NCI-H187 (cell line): ENCODE data around the gene ZNF443.
A peak's percentile ranks its signal among the peaks of the same experiment; 100 is the strongest.
"Not testable (repeated sequence)": the region's sequence is repeated elsewhere in the genome, so short reads cannot be mapped to it uniquely, and the experiment has no call there.

Experiments used
- DNase-seq, 2 experiments: peaks; one replicate each; lab custom pipeline; 2025; lab: John Stamatoyannopoulos, UW

The ZNF443 gene

GRCh38 chr19:12440541-12441316 is at the start of gene ZNF443:
Gene ZNF443, minus strand, starts transcription at chr19:12441021. Its CDS starts 107 bp downstream, at chr19:12440914.
- DNase-seq = peak; percentile 84 to 88

GRCh38 chr19:12486265-12486783 is 45.5 kb upstream of the ZNF443 start:
- not testable (repeated sequence) for DNase-seq

DNA sequence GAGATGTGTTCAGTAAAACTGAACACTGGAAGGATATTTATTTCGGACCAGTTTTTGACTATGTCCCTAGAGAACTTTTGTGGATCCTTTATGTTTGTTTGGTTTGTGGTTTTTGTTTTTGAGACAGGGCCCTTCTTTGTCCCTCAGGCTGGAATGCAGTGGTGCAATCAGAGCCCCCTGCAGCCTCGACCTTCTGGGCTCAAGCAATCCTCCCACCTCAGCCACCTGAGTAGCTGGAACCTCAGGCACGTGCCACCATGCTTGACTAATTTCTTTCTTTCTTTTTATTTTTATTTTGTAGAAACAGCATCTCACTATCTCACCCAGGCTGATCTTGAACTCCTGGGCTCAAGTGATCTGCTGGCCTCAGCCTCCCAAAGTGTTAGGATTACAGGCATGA is 44.8 kb upstream of the ZNF443 start:
- no peak for DNase-seq

DNA sequence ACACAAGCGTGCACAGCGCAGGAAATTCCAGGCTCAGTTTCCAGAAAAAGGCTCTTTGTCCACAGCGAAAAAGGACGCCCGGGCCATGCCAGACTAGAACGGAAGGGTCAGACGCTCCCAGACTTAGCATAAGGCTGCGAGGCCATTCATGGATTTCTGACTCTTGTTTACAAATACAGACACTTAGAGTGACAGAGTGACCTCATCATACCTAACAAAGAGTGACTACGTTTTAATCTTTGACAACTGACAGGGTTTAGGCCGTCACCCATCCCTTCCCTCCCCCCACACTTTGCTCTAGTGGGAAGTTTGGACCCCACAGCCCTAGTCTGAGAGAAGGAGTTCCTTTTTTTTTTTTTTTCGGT is 44.2 kb upstream of the ZNF443 start:
- DNase-seq = no peak

DNA sequence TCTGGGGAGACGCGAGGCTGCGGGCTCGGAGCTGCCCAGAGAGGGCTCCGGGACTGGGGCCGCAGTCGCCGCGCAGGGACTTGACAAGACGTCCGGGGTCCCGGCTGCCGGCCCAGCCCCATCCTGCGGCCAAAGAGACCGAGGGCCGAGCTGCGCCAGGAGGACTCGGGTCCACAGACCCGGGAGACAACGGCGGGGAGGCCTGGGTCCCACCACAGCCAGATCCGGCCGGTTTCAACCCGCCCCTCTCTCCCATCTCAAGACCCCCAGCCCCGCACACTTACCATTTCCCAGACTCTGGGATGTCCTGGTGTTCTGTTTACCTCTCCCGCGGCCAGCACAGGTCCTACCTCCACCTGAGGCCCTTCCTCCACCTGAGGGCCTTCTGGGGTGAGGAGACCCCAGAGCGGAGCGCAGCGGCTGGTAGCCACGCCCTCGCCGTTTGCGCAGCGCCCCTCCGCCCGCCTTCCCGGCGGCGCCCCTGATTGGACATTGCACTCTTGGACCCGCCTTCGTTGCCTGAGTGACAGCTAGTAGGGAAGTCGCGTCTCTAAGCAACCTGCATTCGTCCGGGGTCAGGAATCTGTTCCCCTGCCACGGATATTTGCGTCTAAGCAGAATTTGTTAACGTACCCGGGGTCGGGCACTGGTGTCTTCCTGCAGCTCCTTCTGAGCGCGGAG is 43.7 kb upstream of the ZNF443 start, which contains the start of gene ZNF709:
TSS of gene ZNF709 (minus strand) at position 446 of the 681 bp plus-strand sequence. CDS start at position 287, 159 bp downstream.
- DNase-seq = peak; percentile 11 to 69

DNA sequence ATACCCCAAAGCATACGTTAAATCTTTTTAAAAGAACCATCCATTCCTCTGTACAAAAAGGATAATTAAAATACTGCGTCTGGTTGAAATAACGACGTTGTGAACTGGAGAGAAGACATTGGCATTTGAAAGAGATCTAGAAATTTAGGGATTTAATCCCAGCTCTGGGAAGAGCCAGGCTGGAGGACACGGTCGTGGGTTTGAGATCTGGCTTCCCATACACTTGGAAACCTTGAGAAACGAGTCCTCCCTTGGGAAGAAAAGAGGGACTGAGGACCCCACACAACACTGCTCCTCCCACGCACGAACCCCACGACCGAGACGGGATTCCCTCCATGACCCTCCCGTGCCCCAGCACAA is 43.2 kb upstream of the ZNF443 start:
- DNase-seq = no peak

GRCh38 chr19:12482509-12482886 is 41.7 kb upstream of the ZNF443 start:
- no peak for DNase-seq

GRCh38 chr19:12481781-12482508 is 41.1 kb upstream of the ZNF443 start:
- no peak for DNase-seq

GRCh38 chr19:12478234-12478941 is 37.6 kb upstream of the ZNF443 start:
- no peak for DNase-seq

DNA sequence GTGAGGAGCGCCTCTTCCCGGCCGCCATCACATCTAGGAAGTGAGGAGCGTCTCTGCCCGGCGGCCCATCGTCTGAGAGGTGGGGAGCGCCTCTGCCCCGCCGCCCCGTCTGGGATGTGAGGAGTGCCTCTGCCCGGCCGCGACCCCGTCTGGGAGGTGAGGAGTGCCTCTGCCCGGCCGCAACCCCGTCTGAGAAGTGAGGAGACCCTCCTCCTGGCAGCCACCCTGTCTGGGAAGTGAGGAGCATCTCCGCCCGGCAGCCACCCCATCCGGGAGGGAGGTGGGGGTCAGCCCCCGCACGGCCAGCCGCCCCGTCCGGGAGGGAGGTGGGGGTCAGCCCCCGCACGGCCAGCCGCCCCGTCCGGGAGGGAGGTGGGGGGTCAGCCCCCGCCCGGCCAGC is 26.8 kb upstream of the ZNF443 start:
- DNase-seq = not testable (repeated sequence)

DNA sequence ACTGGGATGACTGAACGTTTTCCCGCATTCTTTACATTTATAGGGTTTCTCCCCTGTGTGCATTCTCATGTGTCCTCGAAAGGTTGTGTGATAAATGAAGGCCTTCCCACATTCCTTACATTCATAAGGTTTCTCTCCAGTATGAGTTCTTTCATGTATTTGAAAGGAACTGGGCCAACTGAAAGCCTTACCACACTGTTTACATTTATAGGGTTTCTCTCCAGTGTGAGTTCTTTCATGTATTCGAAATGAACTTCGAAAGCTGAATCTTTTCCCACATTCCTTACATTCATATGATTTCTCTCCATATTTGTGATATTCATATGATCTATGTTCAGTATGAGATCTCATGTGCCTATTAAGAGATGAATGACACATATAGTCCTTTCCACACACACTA is 24.4 kb upstream of the ZNF443 start:
- no peak for DNase-seq

- DNase-seq = no peak
Observed at GRCh38 chr19:12464769-12465168, 23.9 kb upstream of the ZNF443 start.

DNA sequence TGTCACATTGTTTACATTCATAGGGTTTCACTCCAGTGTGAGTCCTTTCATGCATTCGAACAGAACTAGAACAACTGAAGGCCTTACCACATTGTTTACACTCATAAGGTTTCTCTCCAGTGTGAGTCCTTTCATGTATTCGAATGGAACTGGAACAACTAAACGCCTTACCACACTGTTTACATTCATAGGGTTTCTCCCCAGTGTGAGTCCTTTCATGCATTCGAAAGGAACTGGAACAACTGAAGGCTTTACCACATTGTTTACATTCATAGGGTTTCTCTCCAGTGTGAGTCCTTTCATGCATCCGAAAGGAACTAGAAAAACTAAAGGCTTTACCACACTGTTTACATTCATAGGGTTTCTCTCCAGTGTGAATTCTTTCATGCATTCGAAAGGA is 23.3 kb upstream of the ZNF443 start:
- DNase-seq = not testable (repeated sequence)

GRCh38 chr19:12453495-12453894 is 12.7 kb upstream of the ZNF443 start:
- DNase-seq = no peak

DNA sequence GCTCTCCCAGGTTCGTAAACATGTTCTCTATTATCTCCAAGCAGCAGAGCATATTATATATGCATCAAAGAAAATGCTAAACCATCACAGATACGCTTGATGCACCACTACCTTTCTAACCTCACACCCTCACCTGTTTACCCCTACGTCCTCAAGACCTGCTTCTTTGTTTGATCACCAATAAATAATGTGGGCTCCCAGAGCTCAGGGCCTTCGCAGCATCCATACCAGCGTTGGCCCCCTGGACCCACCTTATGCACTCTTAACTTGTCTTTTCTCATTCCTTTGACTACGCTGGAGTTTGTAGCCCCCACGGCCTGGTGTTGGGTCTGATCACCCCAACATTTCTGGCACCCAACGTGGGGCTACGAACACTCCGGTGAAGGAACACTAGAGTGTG is 10.0 kb upstream of the ZNF443 start:
- no peak for DNase-seq

DNA sequence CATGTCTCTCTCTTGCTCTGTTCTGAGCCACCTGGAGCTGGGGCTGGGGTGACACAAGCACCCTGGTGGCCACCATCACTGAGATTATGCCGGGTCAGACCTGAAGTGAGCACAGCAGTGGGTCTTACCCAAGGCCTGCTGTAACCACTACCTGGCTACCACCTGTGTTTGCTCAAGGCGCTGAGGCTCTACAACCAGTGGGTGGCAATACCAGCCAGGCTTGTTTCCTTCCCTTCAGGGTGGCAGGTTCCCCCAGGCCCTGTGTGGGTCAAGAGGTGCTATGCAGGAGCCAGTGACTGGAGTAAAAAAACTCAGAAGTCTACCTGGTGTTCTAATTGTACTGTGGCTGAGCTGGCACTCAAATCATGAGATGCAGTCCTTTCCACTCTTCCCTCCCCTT is 8.0 kb upstream of the ZNF443 start:
- DNase-seq = no peak

- peak in 1 of 2 experiments; percentile 5 for DNase-seq
Observed at GRCh38 chr19:12439686-12440540, 908 bp downstream of the ZNF443 start.

GRCh38 chr19:12430726-12431299 is 10.0 kb downstream of the ZNF443 start:
- not testable (repeated sequence) for DNase-seq

- DNase-seq = no peak
Observed at GRCh38 chr19:12425888-12426274, 14.9 kb downstream of the ZNF443 start.

- DNase-seq = no peak
Observed at GRCh38 chr19:12425236-12425887, 15.5 kb downstream of the ZNF443 start.
